Iris pigment epithelial cell (primary cell): ENCODE measurements around the gene HNRNPCL1.
"Not testable (repeated sequence)": the region's sequence is repeated elsewhere in the genome, so short reads cannot be mapped to it uniquely, and the experiment has no call there.

ENCODE experiments used
- DNase-seq: peaks from one replicate; pipeline ENCODE4 v3.0.0-alpha.2; 2011; ENCODE audit warnings: low read depth

Gene HNRNPCL1

GRCh38 chr1:12848620-12849019, at the start of gene HNRNPCL1:
TSS of gene HNRNPCL1 (minus strand) at chr1:12848720. CDS start at chr1:12848289, 431 bp downstream.
- not testable (repeated sequence) for DNase-seq

DNA sequence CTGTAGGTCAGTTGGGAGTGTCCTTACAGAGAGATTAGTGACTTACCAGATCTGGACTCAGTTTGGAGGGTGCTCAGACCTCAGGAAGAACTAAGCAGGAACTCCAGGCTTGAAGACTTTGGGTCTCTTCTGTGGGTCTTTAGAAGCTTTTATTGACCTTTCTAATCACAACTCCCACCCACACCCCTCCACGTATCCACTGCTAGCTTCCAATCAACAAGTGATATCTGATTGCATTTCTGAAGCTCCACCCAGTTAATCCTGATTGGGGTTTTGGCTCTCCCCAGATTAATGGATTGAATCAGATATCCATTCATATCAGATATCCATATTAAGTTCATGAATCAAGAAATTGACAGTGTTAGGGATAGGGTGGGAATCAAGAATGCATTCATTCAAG, 49.6 kb upstream of the HNRNPCL1 start, which contains the start of gene PRAMEF10:
TSS of gene PRAMEF10 (minus strand) at position 101 of the 400 bp plus-strand sequence. CDS start 2,423 bp downstream, outside the sequence.
- DNase-seq = not testable (repeated sequence)

DNA sequence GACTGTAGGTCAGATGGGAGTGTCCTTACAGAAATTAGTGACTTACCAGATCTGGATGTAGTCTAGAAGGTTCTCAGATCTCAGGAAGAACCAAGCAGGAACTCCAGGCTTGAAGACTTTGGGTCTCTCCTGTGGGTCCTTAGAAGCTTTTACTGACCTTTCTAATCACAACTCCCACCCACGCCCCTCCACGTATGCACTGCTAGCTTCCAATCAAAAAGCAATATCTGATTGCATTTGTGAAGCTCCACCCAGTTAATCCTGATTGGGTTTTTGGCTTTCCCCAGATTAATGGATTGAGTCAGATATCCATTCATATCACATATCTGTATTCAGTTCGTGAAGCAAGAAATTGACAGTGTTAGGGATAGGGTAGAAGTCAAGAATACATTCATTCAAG, 37.6 kb upstream of the HNRNPCL1 start, which contains the start of gene PRAMEF4:
TSS of gene PRAMEF4 (minus strand) at position 101 of the 400 bp plus-strand sequence. CDS start 2,807 bp downstream, outside the sequence.
- DNase-seq = not testable (repeated sequence)

- not testable (repeated sequence) for DNase-seq
Observed at GRCh38 chr1:12878453-12878852, 29.9 kb upstream of the HNRNPCL1 start.

- not testable (repeated sequence) for DNase-seq
Observed at GRCh38 chr1:12863131-12863880, 14.8 kb upstream of the HNRNPCL1 start.

- not testable (repeated sequence) for DNase-seq
Observed at GRCh38 chr1:12856786-12857185, 8.3 kb upstream of the HNRNPCL1 start, which contains the start of gene PRAMEF2. TSS of gene PRAMEF2 (plus strand) at chr1:12857086. CDS start at chr1:12859010, 1,924 bp downstream.

- peak; percentile 6 for DNase-seq
Observed at GRCh38 chr1:12851779-12852178, 3.3 kb upstream of the HNRNPCL1 start.

DNA sequence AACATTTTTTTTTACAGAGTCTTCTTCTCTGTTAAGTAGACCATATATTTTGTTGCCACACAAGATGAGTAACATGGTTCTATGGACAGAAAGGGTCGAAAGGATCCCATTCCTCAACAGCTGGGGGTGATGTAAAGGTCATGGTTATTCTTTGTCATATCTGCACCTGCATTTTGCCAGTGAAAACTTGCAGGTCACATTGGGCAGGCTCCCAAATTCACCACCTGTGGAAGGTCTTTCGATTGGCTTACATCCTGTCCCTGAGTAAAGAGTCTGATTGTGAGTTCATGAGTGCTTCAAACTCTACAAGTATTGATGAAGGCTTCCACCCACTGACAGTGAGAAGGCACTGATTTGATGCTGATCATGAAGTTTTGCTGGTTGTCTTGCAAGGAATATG, 15.3 kb downstream of the HNRNPCL1 start:
- not testable (repeated sequence) for DNase-seq

DNA sequence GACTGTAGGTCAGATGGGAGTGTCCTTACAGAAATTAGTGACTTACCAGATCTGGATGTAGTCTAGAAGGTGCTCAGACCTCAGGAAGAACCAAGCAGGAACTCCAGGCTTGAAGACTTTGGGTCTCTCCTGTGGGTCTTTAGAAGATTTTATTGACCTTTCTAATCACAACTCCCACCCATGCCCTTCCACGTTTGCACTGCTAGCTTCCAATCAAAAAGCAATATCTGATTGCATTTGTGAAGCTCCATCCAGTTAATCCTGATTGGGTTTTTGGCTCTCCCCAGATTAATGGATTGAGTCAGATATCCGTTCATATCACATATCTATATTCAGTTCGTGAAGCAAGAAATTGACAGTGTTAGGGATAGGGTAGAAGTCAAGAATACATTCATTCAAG, 17.2 kb downstream of the HNRNPCL1 start, which contains the start of gene PRAMEF11:
TSS of gene PRAMEF11 (minus strand) at position 101 of the 400 bp plus-strand sequence. CDS start 2,621 bp downstream, outside the sequence.
- not testable (repeated sequence) for DNase-seq

- not testable (repeated sequence) for DNase-seq
Observed at GRCh38 chr1:12819061-12819460, 29.5 kb downstream of the HNRNPCL1 start.

DNA sequence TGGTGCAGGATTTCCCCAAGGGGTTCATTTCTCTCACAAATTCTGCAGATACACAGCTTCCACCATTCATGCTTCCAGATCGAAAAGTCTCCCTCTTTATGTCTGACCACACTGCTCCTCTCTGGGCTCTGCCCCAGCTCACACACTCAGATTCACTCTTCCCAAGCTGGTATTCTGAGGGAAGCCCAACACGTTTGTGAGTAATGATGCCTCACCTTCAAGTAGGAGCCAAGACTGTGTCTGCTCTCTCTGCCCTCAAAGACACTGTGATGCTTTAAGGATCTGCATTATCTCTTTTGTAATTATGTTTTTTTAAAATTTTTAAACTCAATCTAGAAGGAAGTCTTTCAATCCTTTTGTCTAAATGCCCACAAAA, 37.1 kb downstream of the HNRNPCL1 start:
- DNase-seq = no peak

DNA sequence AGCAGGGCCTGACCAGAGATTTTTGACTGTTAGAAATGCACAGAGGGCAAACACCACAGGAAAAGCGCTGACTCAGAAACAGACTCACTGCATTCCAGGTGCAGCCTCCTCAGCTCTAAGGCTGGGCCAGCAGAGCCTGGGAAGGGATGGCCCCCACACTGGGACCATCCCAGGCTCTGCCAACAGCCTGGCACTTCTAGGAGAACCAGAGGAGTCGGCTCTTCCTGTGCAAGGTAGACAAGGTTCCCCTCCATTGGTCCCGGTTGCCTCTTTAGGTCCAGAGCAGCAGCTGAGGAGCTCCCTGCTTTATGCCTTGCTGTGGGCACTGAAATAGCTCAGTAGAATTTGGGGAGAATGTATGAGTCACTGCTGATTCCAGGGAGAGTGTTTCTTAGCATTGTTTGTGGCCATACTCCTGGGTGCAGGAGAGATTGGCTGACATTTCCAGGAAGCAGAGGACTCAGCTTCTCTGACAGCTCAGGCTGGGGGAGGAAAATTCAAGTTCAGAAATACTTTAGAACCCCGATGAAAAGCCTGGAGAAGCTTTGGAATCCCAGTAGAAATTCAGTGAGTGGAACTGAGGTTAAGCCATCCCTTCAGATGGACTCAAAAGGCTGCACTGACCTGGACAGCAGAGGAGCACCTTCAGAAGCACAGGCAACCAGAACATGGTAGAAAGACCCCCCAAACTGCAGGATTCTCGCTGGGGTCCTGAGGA, 37.7 kb downstream of the HNRNPCL1 start:
- DNase-seq = peak; percentile 6

- DNase-seq = no peak
Observed at GRCh38 chr1:12809933-12810332, 38.6 kb downstream of the HNRNPCL1 start.

DNA sequence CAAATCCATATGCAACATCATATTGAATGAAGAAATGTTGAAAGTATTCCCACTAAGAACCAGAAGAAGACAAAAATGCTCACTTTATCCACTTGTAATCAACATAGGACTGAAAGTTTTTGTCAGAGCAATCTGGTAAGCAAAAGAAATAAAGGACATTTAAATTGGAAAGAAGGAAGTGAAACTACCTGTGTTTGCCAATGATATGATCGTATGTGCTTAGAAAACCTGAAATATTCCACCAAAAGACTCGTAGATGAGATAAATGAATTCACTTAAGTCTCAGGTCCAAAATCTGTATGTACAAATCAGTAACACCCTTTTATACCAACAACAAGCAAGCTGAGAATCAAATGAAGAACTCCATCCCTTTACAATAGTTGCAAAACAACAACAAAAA, 48.8 kb downstream of the HNRNPCL1 start:
- DNase-seq = no peak

GRCh38 chr1:12798911-12799310, 49.6 kb downstream of the HNRNPCL1 start:
- DNase-seq = no peak
